Pulmonary artery endothelial cell (primary cell): ENCODE results near the gene MYL5. TPM values are rescaled to one million over a fixed set of nuclear protein-coding genes. Genes with fewer than 3 reads are reported as not detected.
A peak's percentile ranks its signal among the peaks of the same experiment; 100 is the strongest.
"Not testable (repeated sequence)": the region's sequence is repeated elsewhere in the genome, so short reads cannot be mapped to it uniquely, and the experiment has no call there.

ENCODE experiments used
- DNase-seq: peaks from one replicate; pipeline ENCODE4 v3.0.0-alpha.2; 2011; ENCODE audit warnings: low read depth, low spot score
- total RNA-seq: library from RNA; depleted of rRNA; stranded (reverse); fragments of >200 nt; gene quantifications from 2 replicates; pipeline ENCODE4 v1.2.3, GENCODE V29; 2014

Gene MYL5
- total RNA-seq, 1 donor from 2014 or later, result 13.5 TPM

DNA sequence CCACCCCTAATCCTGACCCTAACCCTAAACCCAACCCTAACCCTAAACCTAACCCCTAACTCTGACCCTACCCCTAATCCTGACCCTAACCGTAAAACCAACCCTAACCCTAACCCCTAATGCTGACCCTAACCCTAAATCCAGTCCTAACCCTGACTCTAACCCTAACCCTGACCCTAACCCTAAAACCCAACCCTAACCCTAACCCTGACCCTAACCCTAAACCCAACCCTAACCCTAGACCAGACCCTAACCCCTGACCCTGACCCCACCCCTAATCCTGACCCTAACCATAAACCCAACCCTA is 30.6 kb downstream of the MYL5 start:
- DNase-seq, result no peak

GRCh38 chr4:705278-706082 is 31.1 kb downstream of the MYL5 start, which contains the start of gene PCGF3:
Gene PCGF3, plus strand, starts transcription at chr4:705832. Its CDS starts 27,849 bp downstream, at chr4:733681.
- peak; percentile 81 for DNase-seq

- not testable (repeated sequence) for DNase-seq
Measured at GRCh38 chr4:706083-706633, 31.8 kb downstream of the MYL5 start.

- no peak for DNase-seq
Measured at GRCh38 chr4:706834-707598, 32.7 kb downstream of the MYL5 start.

DNA sequence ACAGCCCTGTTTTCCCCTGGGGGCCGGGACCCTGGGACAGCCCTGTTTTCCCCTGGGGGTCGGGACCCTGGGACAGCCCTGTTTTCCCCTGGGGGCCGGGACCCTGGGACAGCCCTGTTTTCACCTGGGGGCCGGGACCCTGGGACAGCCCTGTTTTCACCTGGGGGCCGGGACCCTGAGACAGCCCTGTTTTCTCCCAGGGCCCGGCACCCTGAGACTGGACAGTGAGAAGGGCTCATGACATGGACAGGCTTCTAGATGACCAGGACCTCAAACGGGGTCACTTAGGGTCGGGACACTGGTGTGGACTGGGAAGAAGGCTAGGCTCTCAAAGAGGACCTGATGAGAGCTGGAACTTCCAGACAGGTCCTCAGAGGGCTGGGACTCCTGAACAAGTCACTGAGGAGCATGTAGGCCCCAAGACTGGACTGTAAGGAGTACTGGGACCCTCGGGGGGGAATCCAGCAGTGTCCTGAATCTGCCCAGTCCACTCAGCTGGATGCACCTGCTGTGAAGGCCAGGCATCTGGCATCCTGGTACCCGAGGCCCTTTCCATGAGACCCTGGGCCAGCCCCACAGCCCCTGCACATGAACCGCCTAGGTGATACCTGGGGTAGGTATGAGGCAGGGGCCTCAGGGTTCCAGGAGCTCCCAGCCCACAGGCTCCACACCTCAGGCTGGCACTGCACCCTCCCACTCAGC is 33.7 kb downstream of the MYL5 start:
- no peak for DNase-seq

GRCh38 chr4:708631-708933 is 34.2 kb downstream of the MYL5 start:
- no peak for DNase-seq

- no peak for DNase-seq
Measured at GRCh38 chr4:709348-709747, 35.0 kb downstream of the MYL5 start.

DNA sequence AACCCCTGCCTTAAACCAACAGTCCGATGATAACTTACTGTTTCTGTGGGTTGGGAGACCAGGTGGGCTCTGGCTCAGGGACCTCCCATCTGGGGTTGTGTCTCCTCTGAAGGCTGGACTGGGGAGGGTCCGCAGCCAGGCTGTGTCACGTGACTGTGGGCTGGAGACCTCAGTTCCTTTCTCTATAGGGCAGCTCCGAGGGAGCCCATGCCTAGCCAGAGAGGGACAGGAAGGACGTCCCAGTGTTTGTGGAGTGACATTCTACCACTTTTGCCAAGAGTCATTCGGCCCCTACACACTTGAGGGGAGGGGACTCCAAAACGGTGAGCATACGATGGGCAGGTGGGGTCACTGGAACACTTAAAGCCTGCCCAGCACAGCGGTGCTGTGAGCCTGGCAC is 35.8 kb downstream of the MYL5 start:
- no peak for DNase-seq

- no peak for DNase-seq
Measured at GRCh38 chr4:710916-711315, 36.6 kb downstream of the MYL5 start.

- no peak for DNase-seq
Measured at GRCh38 chr4:712093-712492, 37.8 kb downstream of the MYL5 start.

DNA sequence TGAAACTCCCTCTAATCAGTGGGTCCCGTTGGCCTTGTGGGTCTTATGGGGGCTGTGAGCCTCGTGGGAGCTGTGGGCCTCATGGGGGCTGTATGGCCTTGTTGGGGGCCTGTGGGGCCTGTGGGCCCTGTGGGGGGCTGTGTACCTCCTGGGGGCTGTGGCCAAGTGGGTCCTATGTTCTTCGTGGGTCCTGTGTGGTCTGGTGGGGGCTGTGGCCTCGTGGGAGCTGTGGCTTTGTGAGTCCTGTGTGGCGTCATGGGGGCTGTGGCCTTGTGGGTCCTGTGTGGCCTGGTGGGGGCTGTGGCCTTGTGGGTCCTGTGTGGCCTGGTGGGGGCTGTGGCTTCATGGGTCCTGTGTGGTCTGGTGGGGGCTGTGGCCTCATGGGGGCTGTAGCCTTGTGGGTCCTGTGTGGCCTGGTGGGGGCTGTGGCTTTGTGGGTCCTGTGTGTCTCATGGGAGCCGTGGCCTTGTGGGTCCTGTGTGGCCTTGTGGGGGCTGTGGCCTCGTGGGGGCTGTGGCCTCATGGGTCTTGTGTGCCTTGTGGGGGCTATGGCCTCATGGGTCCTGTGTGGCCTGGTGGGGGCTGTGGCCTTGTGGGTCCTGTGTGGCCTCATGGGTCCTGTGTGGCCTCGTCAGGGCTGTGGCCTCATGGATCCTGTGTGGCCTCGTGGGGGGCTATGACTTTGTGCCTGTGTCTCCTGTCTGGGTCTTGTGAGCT is 38.7 kb downstream of the MYL5 start:
- DNase-seq, result no peak

DNA sequence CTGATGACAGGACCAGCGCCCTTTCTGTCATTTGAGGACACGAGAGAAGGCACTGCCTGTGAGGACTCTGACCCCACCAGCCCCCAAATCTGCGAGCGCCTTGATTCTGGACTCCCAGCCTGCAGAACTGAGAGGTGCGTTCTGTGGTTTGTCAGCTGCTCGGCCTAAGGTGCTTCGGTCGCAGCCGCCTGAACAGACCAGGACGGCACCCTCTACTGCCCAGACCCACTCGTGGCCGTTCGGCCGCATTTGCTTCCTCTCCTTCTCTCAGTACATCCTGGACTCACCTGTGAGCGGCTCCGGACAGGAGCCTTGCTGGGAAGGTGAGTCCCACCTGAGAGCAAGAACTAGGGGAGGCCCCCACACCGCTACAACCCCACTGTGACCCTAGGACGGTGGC is 39.7 kb downstream of the MYL5 start:
- no peak for DNase-seq

DNA sequence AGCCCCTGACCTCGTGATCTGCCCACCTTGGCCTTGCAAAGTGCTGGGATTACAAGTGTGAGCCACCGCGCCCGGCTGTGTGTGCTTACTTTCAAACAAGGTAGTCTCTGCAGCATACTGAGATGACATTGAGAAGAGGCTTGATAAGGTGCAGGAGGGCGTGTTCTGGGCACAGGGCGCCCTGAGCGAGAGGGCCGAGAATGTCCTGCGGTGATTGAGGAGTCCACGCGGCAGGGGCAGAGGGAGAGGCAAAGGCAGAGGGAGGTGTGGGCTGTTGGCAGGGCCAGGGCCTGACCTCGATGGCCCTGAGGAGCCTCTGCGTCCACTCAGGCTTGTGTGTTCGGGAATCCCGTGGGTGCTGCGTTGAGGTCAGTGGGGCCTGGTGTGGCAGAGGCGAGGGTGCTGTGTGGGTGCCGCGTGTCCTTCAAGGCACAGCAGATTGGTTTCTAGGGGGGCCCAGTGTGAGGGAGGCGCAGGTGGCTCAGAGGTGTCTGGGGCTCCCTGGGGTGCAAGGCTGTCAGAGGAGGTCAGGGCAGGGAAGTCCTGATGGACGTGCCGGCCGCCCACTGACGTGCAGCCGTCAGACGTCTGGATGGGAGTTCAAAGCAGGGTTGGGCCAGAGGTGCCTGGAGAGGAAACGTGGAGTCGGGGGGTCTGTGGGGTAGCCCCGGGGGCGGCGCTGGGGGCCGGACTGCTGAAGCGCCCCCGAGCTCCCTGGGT is 43.4 kb downstream of the MYL5 start:
- no peak for DNase-seq

- DNase-seq, result no peak
Measured at GRCh38 chr4:718460-718859, 44.1 kb downstream of the MYL5 start.

GRCh38 chr4:720111-720860 is 45.9 kb downstream of the MYL5 start:
- no peak for DNase-seq

DNA sequence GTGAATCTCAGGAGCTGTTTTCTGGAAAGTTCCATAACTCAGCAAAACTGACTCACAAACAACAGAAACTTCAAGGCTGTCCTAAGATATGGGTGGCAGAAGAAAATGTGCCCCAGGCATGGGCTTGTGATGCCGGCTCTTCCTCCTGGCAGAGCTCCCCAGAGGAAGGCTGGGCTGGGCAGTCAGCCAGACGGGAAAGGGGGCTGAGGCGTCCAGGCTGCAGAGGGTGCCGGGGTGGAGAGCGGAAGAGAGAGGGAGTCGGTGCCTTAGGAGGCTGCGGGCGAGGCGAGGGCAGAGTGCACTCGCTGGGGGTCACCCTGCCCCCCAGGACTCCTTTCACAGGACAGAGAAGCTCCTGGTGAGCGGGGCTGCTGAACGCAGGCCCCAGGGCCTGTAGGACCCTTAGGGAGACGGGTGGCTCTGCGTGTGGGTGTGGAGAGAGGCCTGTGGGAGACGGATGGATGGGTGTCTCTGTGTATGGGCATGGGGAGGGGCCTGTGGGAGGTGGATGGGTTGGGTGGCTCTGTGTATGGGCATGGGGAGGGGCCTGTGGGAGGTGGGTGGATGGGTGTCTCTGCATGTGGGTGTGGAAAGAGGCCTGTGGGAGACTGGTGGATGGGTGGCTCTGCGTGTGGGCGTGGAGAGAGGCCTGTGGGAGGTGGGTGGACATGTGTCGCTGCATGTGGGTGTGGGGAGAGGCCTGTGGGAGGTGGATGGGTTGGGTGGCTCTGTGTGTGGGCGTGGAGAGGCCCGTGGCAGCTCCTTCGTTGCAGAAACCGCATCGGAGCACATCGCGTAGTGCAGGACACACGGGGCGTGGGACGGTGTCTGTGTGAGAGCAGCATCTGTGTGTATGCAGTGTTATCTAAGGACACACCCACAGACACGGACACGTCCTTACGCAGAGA is 47.2 kb downstream of the MYL5 start:
- no peak for DNase-seq

- DNase-seq, result no peak
Measured at GRCh38 chr4:722169-722725, 47.9 kb downstream of the MYL5 start.

DNA sequence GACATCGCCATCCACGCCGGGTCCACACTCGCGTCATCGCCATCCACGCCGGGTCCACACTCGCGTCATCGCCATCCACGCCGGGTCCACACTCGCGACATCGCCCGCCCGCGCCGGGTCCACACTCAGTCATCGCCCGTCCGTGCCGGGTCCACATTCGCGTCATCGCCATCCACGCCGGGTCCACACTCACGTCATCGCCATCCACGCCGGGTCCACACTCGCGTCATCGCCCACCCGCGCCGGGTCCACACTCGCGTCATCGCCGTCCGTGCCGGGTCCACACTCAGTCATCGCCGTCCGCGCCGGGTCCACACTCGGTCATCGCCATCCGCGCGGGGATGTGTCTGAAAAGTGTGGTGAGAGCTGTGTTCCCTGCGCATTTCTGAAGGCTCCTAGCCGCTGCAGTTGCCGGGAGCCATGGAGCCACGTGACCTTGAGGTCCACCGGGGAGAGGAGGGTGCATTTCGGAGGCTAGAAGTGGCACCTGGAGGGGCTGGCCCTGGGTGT is 48.6 kb downstream of the MYL5 start:
- no peak for DNase-seq
